Activated CD8-positive, alpha-beta memory T cell treated with anti-CD3 and anti-CD28 coated beads, Interleukin-2, amount 50 U/mL, for 24 hours (primary cell): ENCODE measurements around the gene TRPV2.

Experiments
- DNase-seq: peaks from one replicate; pipeline ENCODE4 v3.0.0-alpha.2; 2020; ENCODE audit errors: extremely low read depth

TRPV2 gene

GRCh38 chr17:16455997-16456741 is 40.8 kb downstream of the TRPV2 start:
- DNase-seq, result no peak

- DNase-seq, result no peak
Measured at GRCh38 chr17:16456742-16457316, 41.5 kb downstream of the TRPV2 start.

- no peak for DNase-seq
Measured at GRCh38 chr17:16459271-16459670, 43.9 kb downstream of the TRPV2 start.

GRCh38 chr17:16459855-16460550 is 44.6 kb downstream of the TRPV2 start:
- no peak for DNase-seq

GRCh38 chr17:16460796-16461605 is 45.6 kb downstream of the TRPV2 start:
- DNase-seq, result no peak

GRCh38 chr17:16461606-16461866 is 46.2 kb downstream of the TRPV2 start:
- DNase-seq, result no peak

- no peak for DNase-seq
Measured at GRCh38 chr17:16462070-16462864, 46.9 kb downstream of the TRPV2 start.

- DNase-seq, result no peak
Measured at GRCh38 chr17:16463358-16464302, 48.3 kb downstream of the TRPV2 start.

GRCh38 chr17:16464303-16465051 is 49.1 kb downstream of the TRPV2 start:
- no peak for DNase-seq

- no peak for DNase-seq
Measured at GRCh38 chr17:16465052-16465312, 49.6 kb downstream of the TRPV2 start.

- DNase-seq, result no peak
Measured at GRCh38 chr17:16465861-16466338, 50.5 kb downstream of the TRPV2 start.

GRCh38 chr17:16466407-16466806 is 51.0 kb downstream of the TRPV2 start:
- DNase-seq, result no peak

GRCh38 chr17:16467044-16467443 is 51.7 kb downstream of the TRPV2 start:
- no peak for DNase-seq

GRCh38 chr17:16467886-16468285 is 52.5 kb downstream of the TRPV2 start:
- DNase-seq, result no peak

GRCh38 chr17:16468428-16468992 is 53.1 kb downstream of the TRPV2 start:
- DNase-seq, result no peak

- DNase-seq, result no peak
Measured at GRCh38 chr17:16470265-16470664, 54.9 kb downstream of the TRPV2 start.

- DNase-seq, result no peak
Measured at GRCh38 chr17:16471295-16471694, 55.9 kb downstream of the TRPV2 start.

GRCh38 chr17:16472539-16472938 is 57.2 kb downstream of the TRPV2 start:
- DNase-seq, result no peak
